ENCODE results near the gene PPIP5K2. TPM values are rescaled to one million over a fixed set of nuclear protein-coding genes. Genes with fewer than 3 reads are reported as not detected.

PPIP5K2 gene
- total RNA-seq, 1 experiment from 2014 or later, result 75.6 TPM

DNA sequence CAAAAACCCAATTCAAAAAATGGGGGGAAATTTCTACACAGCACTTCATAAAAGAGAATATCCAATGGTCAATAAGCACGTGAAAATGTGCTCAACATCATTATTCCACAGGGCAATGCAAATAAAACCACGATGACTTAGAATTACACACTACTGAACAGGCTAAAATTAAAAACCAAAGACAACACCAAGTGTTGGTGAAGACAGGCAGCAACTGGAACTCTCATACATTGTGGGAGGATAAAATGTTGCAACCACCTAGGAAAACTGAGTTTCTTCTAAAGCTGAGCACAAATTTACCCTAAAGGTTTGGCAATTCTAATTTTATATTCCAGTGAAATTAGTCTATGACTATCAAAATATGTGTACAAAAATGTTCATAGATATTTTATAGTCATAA lies 9.7 kb upstream of the PPIP5K2 start:
- BruUV-seq (replicated peaks), result no TSS peak
- Histone ChIP-seq H3K4me1 (ENCODE audit: insufficient read depth, low read length, poor library complexity, severe bottlenecking) (no peaks in the 10 kb centered on the region), H3K9me3 (ENCODE audit: low read depth, low read length, poor library complexity, severe bottlenecking) (no peaks in the 10 kb centered on the region), H3K36me3 (ENCODE audit: insufficient read depth, low read length, poor library complexity, severe bottlenecking) (no peaks in the 10 kb centered on the region), H3K27ac (ENCODE audit: low read depth, low read length, poor library complexity, severe bottlenecking) (no peak overlapping the region), H3K4me3 (ENCODE audit: low read depth, low read length, poor library complexity, severe bottlenecking) (no peak overlapping the region), H3K27me3 (replicated peaks; ENCODE audit: insufficient read depth, low read depth, low read length, poor library complexity) (no peaks in the 10 kb centered on the region)
- no peak for DNase-seq (ENCODE audit: low spot score)
- CTCF ChIA-PET, result no interaction called here
- POLR2A ChIA-PET (ENCODE audit: low non-redundant PET), result no interaction called here
- no peak for TF ChIP-seq EZH2 (IDR thresholded peaks at IDR 0.05; ENCODE audit: borderline replicate concordance, low read depth, low read length, poor library complexity, severe bottlenecking)
- intact Hi-C loops (cut with micrococcal nuclease; ENCODE audit: unreplicated experiment), result no loop called here

GRCh38 chr5:103111468-103111867 lies 8.6 kb upstream of the PPIP5K2 start:
- no peak overlapping the region for H3K27ac ChIP-seq (ENCODE audit: low read depth, low read length, poor library complexity, severe bottlenecking)
- no peak for DNase-seq (ENCODE audit: low spot score)
- POLR2A ChIA-PET (ENCODE audit: low non-redundant PET), result no interaction called here
- TF ChIP-seq CTCF (conservative IDR thresholded peaks at IDR 0.05; ENCODE audit: low read depth, low read length) (no peak), EZH2 (IDR thresholded peaks at IDR 0.05; ENCODE audit: borderline replicate concordance, low read depth, low read length, poor library complexity, severe bottlenecking) (no peak)
- no peaks in the 10 kb centered on the region for H3K36me3 ChIP-seq (ENCODE audit: insufficient read depth, low read length, poor library complexity, severe bottlenecking)
- H3K4me3 ChIP-seq (ENCODE audit: low read depth, low read length, poor library complexity, severe bottlenecking), result no peak overlapping the region
- H3K9me3 ChIP-seq (ENCODE audit: low read depth, low read length, poor library complexity, severe bottlenecking), result no peaks in the 10 kb centered on the region
- intact Hi-C loops (cut with micrococcal nuclease; ENCODE audit: unreplicated experiment), result no loop called here
- H3K27me3 ChIP-seq (replicated peaks; ENCODE audit: insufficient read depth, low read depth, low read length, poor library complexity), result no peaks in the 10 kb centered on the region
- H3K4me1 ChIP-seq (ENCODE audit: insufficient read depth, low read length, poor library complexity, severe bottlenecking), result no peaks in the 10 kb centered on the region
- CTCF ChIA-PET, result no interaction called here
- BruUV-seq (replicated peaks), result no TSS peak

GRCh38 chr5:103112910-103113309 lies 7.2 kb upstream of the PPIP5K2 start:
- H3K4me1 ChIP-seq (ENCODE audit: insufficient read depth, low read length, poor library complexity, severe bottlenecking), result no peaks in the 10 kb centered on the region
- no TSS peak for BruUV-seq (replicated peaks)
- no peak for DNase-seq (ENCODE audit: low spot score)
- intact Hi-C loops (cut with micrococcal nuclease; ENCODE audit: unreplicated experiment), result no loop called here
- ChIA-PET POLR2A (ENCODE audit: low non-redundant PET) (no interaction called here), CTCF (no interaction called here)
- H3K36me3 ChIP-seq (ENCODE audit: insufficient read depth, low read length, poor library complexity, severe bottlenecking), result no peaks in the 10 kb centered on the region
- no peaks in the 10 kb centered on the region for H3K27me3 ChIP-seq (replicated peaks; ENCODE audit: insufficient read depth, low read depth, low read length, poor library complexity)
- no peaks in the 10 kb centered on the region for H3K9me3 ChIP-seq (ENCODE audit: low read depth, low read length, poor library complexity, severe bottlenecking)
- no peak overlapping the region for H3K27ac ChIP-seq (ENCODE audit: low read depth, low read length, poor library complexity, severe bottlenecking)
- no peak for TF ChIP-seq CTCF (conservative IDR thresholded peaks at IDR 0.05; ENCODE audit: low read depth, low read length)
- TF ChIP-seq EZH2 (IDR thresholded peaks at IDR 0.05; ENCODE audit: borderline replicate concordance, low read depth, low read length, poor library complexity, severe bottlenecking), result no peak
- H3K4me3 ChIP-seq (ENCODE audit: low read depth, low read length, poor library complexity, severe bottlenecking), result no peak overlapping the region

DNA sequence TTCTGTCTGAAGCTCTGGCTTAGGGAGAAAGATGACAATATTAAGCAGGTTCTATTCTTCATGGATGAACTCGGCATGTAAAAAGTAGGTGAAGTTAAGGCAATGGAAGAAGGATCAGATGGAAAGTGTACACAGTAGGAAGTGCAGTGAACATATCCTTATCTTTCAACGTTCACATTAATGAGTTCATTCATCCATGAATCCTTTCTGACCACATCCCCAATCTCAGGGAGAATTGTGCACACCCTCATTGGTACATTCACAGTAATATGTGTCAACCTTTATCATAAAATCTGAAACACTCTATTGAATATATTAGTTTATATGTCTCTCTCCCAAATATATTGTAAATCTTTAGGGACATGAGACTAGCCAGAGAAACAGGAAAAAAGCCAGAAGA lies 5.7 kb upstream of the PPIP5K2 start:
- Histone ChIP-seq H3K4me1 (ENCODE audit: insufficient read depth, low read length, poor library complexity, severe bottlenecking) (no peaks in the 10 kb centered on the region), H3K27me3 (replicated peaks; ENCODE audit: insufficient read depth, low read depth, low read length, poor library complexity) (no peaks in the 10 kb centered on the region), H3K27ac (ENCODE audit: low read depth, low read length, poor library complexity, severe bottlenecking) (no peak overlapping the region), H3K36me3 (ENCODE audit: insufficient read depth, low read length, poor library complexity, severe bottlenecking) (no peaks in the 10 kb centered on the region), H3K4me3 (ENCODE audit: low read depth, low read length, poor library complexity, severe bottlenecking) (no peak overlapping the region), H3K9me3 (ENCODE audit: low read depth, low read length, poor library complexity, severe bottlenecking) (no peaks in the 10 kb centered on the region)
- ChIA-PET CTCF (no interaction called here), POLR2A (ENCODE audit: low non-redundant PET) (interaction anchor here (0.7 kb wide), 1 partner anchor 94 kb away, joined by 3 read pairs; no protein-coding TSS in a partner anchor)
- intact Hi-C loops (cut with micrococcal nuclease; ENCODE audit: unreplicated experiment), result no loop called here
- no TSS peak for BruUV-seq (replicated peaks)
- TF ChIP-seq EZH2 (IDR thresholded peaks at IDR 0.05; ENCODE audit: borderline replicate concordance, low read depth, low read length, poor library complexity, severe bottlenecking) (no peak), CTCF (conservative IDR thresholded peaks at IDR 0.05; ENCODE audit: low read depth, low read length) (no peak)
- DNase-seq (ENCODE audit: low spot score), result no peak

Data from A673 (cell line).